ENCODE measurements around the gene CCDC70.

CCDC70 gene

GRCh38 chr13:51862957-51863356 lies 1.2 kb downstream of the CCDC70 start:
- no peak for DNase-seq (ENCODE audit: low spot score)

- no peak for DNase-seq (ENCODE audit: low spot score)
These were observed 4.1 kb downstream of the CCDC70 start for GRCh38 chr13:51865838-51866237.

GRCh38 chr13:51867062-51867461 lies 5.3 kb downstream of the CCDC70 start:
- no peak for DNase-seq (ENCODE audit: low spot score)

- DNase-seq (ENCODE audit: low spot score), result no peak
These were observed 8.1 kb downstream of the CCDC70 start for GRCh38 chr13:51869916-51870315.

- DNase-seq (ENCODE audit: low spot score), result no peak
These were observed 8.8 kb downstream of the CCDC70 start for GRCh38 chr13:51870616-51871015.

- DNase-seq (ENCODE audit: low spot score), result no peak
These were observed 11.5 kb downstream of the CCDC70 start for GRCh38 chr13:51873117-51873798.

- DNase-seq (ENCODE audit: low spot score), result no peak
These were observed 12.1 kb downstream of the CCDC70 start for GRCh38 chr13:51873837-51874236.

- DNase-seq (ENCODE audit: low spot score), result no peak
These were observed 12.9 kb downstream of the CCDC70 start for GRCh38 chr13:51874651-51875050.

- DNase-seq (ENCODE audit: low spot score), result no peak
These were observed 17.4 kb downstream of the CCDC70 start for GRCh38 chr13:51879133-51879532.

GRCh38 chr13:51881296-51881695 lies 19.5 kb downstream of the CCDC70 start:
- DNase-seq (ENCODE audit: low spot score), result no peak

GRCh38 chr13:51882570-51883225 lies 20.9 kb downstream of the CCDC70 start:
- DNase-seq (ENCODE audit: low spot score), result no peak

- DNase-seq (ENCODE audit: low spot score), result no peak
These were observed 21.4 kb downstream of the CCDC70 start for GRCh38 chr13:51883226-51883600.

GRCh38 chr13:51885651-51886050 lies 23.9 kb downstream of the CCDC70 start:
- DNase-seq (ENCODE audit: low spot score), result no peak

GRCh38 chr13:51887468-51887867 lies 25.7 kb downstream of the CCDC70 start:
- no peak for DNase-seq (ENCODE audit: low spot score)

- DNase-seq (ENCODE audit: low spot score), result no peak
These were observed 30.9 kb downstream of the CCDC70 start for GRCh38 chr13:51892657-51893056.

- no peak for DNase-seq (ENCODE audit: low spot score)
These were observed 32.5 kb downstream of the CCDC70 start for GRCh38 chr13:51894239-51894638.

- DNase-seq (ENCODE audit: low spot score), result peak; percentile 86
These were observed 34.4 kb downstream of the CCDC70 start for GRCh38 chr13:51895906-51896888.

GRCh38 chr13:51900471-51900870 lies 38.7 kb downstream of the CCDC70 start:
- no peak for DNase-seq (ENCODE audit: low spot score)

GRCh38 chr13:51902776-51903175 lies 41.0 kb downstream of the CCDC70 start:
- no peak for DNase-seq (ENCODE audit: low spot score)

GRCh38 chr13:51905787-51906186 lies 44.0 kb downstream of the CCDC70 start:
- no peak for DNase-seq (ENCODE audit: low spot score)

GRCh38 chr13:51906581-51906980 lies 44.8 kb downstream of the CCDC70 start:
- no peak for DNase-seq (ENCODE audit: low spot score)

GRCh38 chr13:51907040-51907732 lies 45.4 kb downstream of the CCDC70 start:
- DNase-seq (ENCODE audit: low spot score), result no peak

All from AG20443 (cell line).